ENCODE results near the gene ANKRD28.

ANKRD28 gene

DNA sequence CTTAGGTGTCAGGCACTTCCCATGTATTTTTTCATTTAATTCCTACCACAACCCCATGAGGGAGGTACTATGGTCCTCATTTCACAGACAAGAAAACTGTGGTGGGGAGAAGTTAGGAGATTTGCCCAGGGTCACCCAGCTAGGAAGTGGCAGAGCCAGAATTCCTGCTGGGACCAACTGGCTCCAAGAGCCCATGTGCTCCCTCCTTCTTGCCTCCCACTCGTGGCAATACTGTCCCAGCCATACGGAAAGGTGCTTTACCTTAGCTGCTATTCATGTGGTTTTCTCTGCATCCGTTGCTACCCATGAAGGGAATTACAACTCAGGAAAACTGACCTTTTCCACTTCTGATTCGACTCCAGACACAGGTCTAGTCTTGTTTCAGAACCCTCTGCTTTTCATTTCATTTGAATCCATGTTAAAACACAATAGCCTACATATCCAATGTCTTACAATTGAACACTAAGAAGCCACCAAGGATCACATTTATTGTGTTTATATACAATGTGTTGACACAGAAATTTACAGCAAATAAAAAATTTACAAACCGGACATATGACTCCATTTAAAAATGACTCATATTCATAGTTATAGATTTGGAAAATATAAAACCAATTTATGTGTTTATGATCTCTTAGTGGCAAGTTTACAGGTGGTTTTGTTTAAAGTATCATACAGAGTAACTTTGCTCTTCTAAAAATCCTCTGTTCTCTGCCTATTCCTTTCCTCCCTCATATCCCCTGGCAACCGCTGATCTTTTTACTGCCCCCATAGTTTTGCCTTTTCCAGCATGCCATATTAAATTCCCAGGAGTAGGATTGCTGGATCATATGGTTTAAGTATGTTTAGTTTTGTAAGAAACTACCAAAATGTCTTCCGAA is 137.5 kb downstream of the ANKRD28 start:
- H4K20me1 ChIP-seq (ENCODE audit: insufficient read depth, low read length) = no peaks in the 10 kb centered on the region
- no peaks in the 10 kb centered on the region for H3K4me1 ChIP-seq (ENCODE audit: low read length)
- H3K79me2 ChIP-seq (ENCODE audit: low read length) = no peaks in the 10 kb centered on the region
- DNase-seq = no peak
- no peaks in the 10 kb centered on the region for H3K9me2 ChIP-seq (replicated peaks; ENCODE audit: insufficient read depth, low read length)
- no peaks in the 10 kb centered on the region for H3K27me3 ChIP-seq (replicated peaks; ENCODE audit: insufficient read depth, low read length)
- H3K36me3 ChIP-seq (replicated peaks; ENCODE audit: insufficient read depth, low read length) = no peaks in the 10 kb centered on the region
- no peaks in the 10 kb centered on the region for H3K9me3 ChIP-seq (replicated peaks; ENCODE audit: insufficient read depth, low read length)
- TF ChIP-seq EZH2phosphoT487 (IDR thresholded peaks at IDR 0.05; ENCODE audit: low read length) (no peak), EZH2 (optimal IDR thresholded peaks at IDR 0.05; ENCODE audit: low read depth, low read length) (no peak)
- TF ChIP-seq, protein P1, sequence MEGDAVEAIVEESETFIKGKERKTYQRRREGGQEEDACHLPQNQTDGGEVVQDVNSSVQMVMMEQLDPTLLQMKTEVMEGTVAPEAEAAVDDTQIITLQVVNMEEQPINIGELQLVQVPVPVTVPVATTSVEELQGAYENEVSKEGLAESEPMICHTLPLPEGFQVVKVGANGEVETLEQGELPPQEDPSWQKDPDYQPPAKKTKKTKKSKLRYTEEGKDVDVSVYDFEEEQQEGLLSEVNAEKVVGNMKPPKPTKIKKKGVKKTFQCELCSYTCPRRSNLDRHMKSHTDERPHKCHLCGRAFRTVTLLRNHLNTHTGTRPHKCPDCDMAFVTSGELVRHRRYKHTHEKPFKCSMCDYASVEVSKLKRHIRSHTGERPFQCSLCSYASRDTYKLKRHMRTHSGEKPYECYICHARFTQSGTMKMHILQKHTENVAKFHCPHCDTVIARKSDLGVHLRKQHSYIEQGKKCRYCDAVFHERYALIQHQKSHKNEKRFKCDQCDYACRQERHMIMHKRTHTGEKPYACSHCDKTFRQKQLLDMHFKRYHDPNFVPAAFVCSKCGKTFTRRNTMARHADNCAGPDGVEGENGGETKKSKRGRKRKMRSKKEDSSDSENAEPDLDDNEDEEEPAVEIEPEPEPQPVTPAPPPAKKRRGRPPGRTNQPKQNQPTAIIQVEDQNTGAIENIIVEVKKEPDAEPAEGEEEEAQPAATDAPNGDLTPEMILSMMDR (IDR thresholded peaks at IDR 0.05; ENCODE audit: low read length) = no peak
- H3K4me2 ChIP-seq (ENCODE audit: low read depth, low read length) = no peak overlapping the region
- no peak overlapping the region for H2AFZ ChIP-seq (ENCODE audit: low read length)
- H3K4me3 ChIP-seq (ENCODE audit: low read length) = no peak overlapping the region
- no peak overlapping the region for H3K9ac ChIP-seq (ENCODE audit: low read length)
- no peaks in the 10 kb centered on the region for H3F3A ChIP-seq (ENCODE audit: insufficient read depth, low read length)
- H3K27ac ChIP-seq (ENCODE audit: low read length) = no peak overlapping the region

DNA sequence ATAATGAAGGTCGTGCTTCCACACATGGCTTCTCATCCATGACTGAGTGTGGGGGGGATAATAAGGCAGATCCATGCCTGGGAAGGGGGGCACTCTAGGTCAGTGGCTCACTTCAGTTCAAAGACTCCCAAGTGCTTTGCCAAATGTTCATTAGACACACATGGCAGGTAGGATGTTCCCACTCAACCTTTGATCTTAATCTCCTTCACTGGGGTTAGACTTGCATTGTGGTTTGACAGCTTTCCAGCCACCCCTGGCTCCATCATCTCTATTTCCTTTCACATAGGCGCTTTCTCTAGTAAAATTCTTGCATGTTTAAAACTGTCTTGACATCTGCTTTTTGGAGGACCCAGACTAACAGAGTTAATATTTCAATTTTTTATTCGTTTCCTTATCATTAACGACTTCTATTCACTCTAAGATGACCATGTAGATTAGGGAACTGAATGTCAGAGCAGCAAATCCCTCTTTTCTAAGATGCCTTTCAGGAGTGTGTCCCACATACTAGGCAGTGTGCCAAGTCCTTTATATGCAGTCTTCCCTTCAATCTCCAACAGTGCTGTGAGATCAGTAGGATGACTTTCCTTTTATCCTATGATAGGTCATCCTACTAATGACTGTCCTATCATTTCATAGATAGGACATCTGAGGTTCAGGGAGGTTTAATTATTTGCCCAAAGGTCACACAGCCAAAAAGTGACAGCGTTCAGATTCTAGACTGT is 138.4 kb downstream of the ANKRD28 start:
- no peaks in the 10 kb centered on the region for H3K9me3 ChIP-seq (replicated peaks; ENCODE audit: insufficient read depth, low read length)
- TF ChIP-seq EZH2 (optimal IDR thresholded peaks at IDR 0.05; ENCODE audit: low read depth, low read length) (no peak), EZH2phosphoT487 (IDR thresholded peaks at IDR 0.05; ENCODE audit: low read length) (no peak)
- TF ChIP-seq, protein P1 (IDR thresholded peaks at IDR 0.05; ENCODE audit: low read length) = no peak
- H3K4me1 ChIP-seq (ENCODE audit: low read length) = no peaks in the 10 kb centered on the region
- H3K9ac ChIP-seq (ENCODE audit: low read length) = no peak overlapping the region
- H3K4me2 ChIP-seq (ENCODE audit: low read depth, low read length) = no peak overlapping the region
- no peaks in the 10 kb centered on the region for H3K9me2 ChIP-seq (replicated peaks; ENCODE audit: insufficient read depth, low read length)
- H3K27ac ChIP-seq (ENCODE audit: low read length) = no peak overlapping the region
- H3K4me3 ChIP-seq (ENCODE audit: low read length) = no peak overlapping the region
- no peaks in the 10 kb centered on the region for H4K20me1 ChIP-seq (ENCODE audit: insufficient read depth, low read length)
- no peak for DNase-seq
- no peak overlapping the region for H2AFZ ChIP-seq (ENCODE audit: low read length)
- no peaks in the 10 kb centered on the region for H3F3A ChIP-seq (ENCODE audit: insufficient read depth, low read length)
- no peaks in the 10 kb centered on the region for H3K27me3 ChIP-seq (replicated peaks; ENCODE audit: insufficient read depth, low read length)
- no peaks in the 10 kb centered on the region for H3K36me3 ChIP-seq (replicated peaks; ENCODE audit: insufficient read depth, low read length)
- H3K79me2 ChIP-seq (ENCODE audit: low read length) = no peaks in the 10 kb centered on the region

DNA sequence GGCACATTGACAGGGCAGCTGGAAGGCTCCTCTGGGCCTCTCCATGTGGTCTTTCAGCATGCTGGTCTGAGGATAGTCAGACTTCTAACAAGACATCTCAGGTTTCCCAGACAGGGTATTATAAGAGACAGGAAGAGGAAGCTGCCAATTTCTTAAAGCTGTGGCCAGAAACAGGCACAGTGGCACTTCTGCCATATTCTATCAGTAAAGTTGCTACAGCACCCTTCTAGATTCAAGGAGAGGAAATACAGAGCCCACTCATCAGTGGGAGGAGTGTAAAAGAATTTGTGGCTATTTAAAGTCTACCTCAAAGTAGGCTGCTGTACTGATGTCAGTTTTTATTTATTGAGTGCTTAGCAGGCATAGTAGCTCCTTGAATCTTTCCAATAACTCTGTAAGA is 140.8 kb downstream of the ANKRD28 start:
- TF ChIP-seq, protein P1 (IDR thresholded peaks at IDR 0.05; ENCODE audit: low read length) = no peak
- TF ChIP-seq EZH2phosphoT487 (IDR thresholded peaks at IDR 0.05; ENCODE audit: low read length) (no peak), EZH2 (optimal IDR thresholded peaks at IDR 0.05; ENCODE audit: low read depth, low read length) (no peak)
- Histone ChIP-seq H3K27me3 (replicated peaks; ENCODE audit: insufficient read depth, low read length) (no peaks in the 10 kb centered on the region), H3K27ac (ENCODE audit: low read length) (no peak overlapping the region), H3K4me2 (ENCODE audit: low read depth, low read length) (no peak overlapping the region), H3K9ac (ENCODE audit: low read length) (no peak overlapping the region), H4K20me1 (ENCODE audit: insufficient read depth, low read length) (no peaks in the 10 kb centered on the region), H3K36me3 (replicated peaks; ENCODE audit: insufficient read depth, low read length) (no peaks in the 10 kb centered on the region), H3K4me1 (ENCODE audit: low read length) (no peaks in the 10 kb centered on the region), H3K9me2 (replicated peaks; ENCODE audit: insufficient read depth, low read length) (no peaks in the 10 kb centered on the region), H3K4me3 (ENCODE audit: low read length) (no peak overlapping the region), H2AFZ (ENCODE audit: low read length) (no peak overlapping the region), H3K79me2 (ENCODE audit: low read length) (no peaks in the 10 kb centered on the region), H3K9me3 (replicated peaks; ENCODE audit: insufficient read depth, low read length) (no peaks in the 10 kb centered on the region), H3F3A (ENCODE audit: insufficient read depth, low read length) (no peaks in the 10 kb centered on the region)
- DNase-seq = no peak
